EH (cell line): ENCODE results near the gene LRRC3.

Experiments
- DNase-seq: peaks from one replicate; pipeline ENCODE4 v3.0.0-alpha.2; 2015; ENCODE audit warnings: low read depth

LRRC3 gene

DNA sequence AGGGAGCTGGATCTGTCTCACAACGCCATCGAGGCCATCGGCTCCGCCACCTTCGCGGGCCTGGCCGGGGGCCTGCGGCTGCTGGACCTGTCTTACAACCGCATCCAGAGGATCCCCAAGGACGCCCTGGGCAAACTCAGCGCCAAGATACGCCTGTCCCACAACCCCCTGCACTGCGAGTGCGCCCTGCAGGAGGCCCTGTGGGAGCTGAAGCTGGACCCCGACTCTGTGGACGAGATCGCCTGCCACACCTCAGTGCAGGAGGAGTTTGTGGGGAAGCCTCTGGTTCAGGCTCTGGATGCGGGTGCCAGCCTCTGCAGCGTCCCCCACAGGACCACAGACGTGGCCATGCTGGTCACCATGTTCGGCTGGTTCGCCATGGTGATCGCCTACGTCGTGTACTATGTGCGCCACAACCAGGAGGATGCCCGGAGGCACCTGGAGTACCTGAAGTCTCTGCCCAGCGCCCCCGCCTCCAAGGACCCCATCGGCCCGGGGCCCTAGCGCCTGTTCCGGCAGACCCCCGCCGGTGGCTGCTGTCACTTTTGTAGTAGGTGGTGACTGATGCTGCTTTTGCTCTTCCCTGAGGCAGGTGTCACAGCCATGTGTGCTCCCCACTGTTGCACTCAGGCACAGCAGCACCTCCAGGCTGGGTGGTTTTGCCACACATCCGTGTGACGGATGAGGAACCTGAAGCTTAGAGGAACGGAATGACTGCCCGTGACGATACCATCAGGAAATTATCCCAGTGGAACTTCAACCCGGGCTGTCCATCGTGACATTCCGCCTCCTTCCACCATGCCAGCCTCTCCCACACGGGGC is 1.8 kb downstream of the LRRC3 start:
- DNase-seq, result no peak

- no peak for DNase-seq
Measured at GRCh38 chr21:44458971-44459711, 3.8 kb downstream of the LRRC3 start.

GRCh38 chr21:44459712-44460440 is 4.6 kb downstream of the LRRC3 start:
- no peak for DNase-seq

GRCh38 chr21:44460441-44460755 is 5.1 kb downstream of the LRRC3 start:
- no peak for DNase-seq

DNA sequence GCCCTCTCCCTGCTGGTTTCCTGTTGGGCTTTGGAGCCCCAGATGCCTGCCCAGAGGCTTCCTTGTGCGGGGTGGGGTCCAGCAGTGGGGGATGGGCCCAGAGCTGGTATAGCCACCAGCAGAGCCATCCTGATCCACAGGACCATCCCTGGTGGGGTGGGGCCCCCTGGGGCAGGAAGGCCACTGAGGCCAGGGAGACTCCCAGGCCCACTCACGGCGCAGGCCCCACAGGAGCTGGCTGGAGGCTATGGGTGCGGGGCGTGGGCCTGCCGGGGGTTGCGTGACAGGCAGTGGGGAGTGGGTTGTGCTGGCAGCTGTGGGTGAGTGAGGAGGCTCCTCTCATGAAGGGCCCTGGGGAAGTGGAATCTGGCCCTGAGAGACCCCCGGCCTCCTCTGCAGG is 5.7 kb downstream of the LRRC3 start:
- no peak for DNase-seq

DNA sequence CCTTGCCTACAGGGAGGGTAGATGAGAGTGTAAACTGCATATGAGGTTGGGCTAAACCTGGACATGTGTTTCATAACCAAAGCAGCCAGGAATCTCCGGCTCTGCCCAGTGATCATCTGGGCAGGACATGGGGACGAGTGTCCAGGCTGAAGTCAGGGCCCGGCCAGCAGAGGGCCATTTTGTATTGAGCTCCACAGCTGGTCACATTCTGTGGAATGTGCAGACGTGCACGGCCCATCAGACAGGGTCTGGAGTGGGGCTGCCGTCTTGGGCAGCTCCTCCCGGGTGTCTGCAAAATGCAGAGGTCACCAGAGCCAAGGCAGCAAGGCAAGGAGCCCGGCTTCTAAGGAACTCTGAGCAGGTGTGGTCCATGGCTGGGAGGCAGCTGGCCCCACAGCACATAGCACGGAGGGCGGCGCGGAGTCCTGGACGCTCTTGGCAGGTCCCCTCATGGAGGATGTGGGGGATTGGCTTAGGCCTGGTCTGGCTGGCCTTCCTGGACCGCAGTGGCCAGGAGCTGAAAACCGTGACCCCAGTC is 6.2 kb downstream of the LRRC3 start:
- DNase-seq, result no peak

DNA sequence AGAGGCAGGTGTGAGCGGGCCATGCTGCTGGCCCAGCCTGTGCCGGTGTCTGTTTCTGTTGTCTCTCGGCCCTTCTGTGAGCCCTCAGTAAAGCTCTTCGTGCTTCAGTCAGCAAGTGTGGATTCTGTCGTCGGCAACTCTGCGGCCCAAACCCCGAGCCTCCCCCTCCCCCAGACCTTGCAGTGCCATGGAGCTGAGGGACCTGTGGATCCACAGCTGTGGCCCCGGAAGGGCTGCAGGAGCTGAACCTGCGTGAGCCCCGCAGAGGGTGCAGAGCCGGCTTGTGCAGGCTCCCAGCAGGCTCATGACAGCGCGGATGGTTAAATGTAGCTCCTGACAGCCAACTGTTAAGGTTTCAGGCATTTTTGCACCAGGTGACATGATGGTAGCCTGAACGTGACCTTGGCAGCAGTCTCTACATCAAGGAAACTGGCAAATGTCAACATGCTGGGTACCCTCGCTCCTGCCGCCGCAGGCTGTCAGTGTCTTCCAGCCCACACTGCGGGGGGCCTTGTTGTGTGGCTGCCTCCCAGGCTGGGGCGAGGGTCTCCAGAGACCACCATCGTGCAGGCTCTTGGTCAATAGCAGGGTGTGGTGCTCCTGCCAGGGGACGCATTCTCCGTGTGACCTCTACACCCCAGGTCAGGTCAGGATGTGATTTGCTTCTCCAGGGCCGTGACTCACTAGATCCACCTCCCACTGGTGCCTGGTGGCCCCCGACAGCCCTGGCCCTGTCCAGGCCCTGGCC is 7.0 kb downstream of the LRRC3 start:
- DNase-seq, result no peak

DNA sequence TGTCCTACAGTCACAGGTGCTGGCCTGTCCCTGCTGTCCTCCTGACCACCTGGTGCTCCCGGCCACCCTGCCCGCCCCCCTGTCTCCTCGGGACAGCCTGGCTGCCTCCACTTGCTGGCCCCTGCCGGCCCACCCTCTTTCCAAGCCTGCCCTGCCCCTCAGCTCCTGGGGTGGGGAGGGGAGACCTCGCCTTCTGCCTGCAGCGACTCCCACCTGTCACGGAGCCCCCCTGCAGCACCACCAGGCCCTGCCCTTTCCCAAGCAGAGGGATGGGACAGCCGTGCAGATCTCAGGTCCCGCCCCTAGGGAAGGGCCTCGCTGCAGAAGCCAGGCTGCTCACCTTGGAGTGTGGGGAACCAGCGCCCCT is 7.5 kb downstream of the LRRC3 start:
- DNase-seq, result no peak

DNA sequence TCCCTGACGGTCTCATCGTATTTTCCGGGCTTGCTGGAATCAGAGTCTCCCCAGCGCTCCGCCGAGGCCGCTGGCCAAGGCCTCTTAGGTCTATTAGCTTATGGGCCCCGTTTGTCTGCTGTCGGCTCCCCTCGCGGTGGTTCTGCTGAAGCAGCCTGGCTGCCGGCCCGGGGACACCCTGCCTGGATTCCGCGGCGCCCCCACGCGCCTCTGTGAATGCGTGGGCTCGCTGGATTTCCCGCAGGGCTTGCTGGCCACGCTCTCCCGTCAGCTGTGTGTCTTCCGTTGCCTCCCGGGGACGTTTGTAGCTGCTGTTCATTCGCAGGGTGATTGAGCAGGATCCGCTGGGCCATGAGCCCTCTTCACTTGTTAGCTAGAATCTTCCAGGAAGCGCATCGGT is 8.4 kb downstream of the LRRC3 start:
- DNase-seq, result no peak

GRCh38 chr21:44464351-44464750 is 9.0 kb downstream of the LRRC3 start:
- no peak for DNase-seq

DNA sequence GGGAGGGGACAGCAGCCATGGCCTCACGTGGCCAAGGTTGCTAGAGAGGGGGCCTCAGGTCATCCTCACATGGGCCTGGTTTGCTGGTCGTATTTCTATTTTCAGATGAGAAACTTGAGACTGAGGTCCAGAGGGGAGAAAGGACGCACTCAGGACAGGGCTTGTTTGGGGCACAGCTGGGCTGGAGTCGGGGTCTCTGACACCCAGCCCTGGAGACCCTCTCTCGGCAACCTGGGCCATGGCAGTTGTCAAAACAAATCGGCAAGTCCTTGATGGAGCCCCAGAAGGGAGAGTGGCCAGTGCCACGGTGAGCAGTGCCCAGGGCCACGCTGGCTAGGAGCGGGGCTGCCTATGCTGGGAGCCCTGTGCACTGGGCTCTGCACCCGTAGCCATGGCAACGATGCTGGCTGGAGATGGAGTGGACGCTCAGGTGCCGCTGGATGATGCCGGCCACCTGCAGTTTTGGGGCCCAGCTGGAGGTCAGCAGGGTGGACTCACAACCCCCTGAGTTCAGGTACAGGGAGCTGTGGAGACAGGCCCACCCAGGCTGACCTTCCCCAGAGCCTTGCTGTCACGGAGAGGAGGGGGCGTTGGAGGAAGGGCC is 11.1 kb downstream of the LRRC3 start:
- no peak for DNase-seq

DNA sequence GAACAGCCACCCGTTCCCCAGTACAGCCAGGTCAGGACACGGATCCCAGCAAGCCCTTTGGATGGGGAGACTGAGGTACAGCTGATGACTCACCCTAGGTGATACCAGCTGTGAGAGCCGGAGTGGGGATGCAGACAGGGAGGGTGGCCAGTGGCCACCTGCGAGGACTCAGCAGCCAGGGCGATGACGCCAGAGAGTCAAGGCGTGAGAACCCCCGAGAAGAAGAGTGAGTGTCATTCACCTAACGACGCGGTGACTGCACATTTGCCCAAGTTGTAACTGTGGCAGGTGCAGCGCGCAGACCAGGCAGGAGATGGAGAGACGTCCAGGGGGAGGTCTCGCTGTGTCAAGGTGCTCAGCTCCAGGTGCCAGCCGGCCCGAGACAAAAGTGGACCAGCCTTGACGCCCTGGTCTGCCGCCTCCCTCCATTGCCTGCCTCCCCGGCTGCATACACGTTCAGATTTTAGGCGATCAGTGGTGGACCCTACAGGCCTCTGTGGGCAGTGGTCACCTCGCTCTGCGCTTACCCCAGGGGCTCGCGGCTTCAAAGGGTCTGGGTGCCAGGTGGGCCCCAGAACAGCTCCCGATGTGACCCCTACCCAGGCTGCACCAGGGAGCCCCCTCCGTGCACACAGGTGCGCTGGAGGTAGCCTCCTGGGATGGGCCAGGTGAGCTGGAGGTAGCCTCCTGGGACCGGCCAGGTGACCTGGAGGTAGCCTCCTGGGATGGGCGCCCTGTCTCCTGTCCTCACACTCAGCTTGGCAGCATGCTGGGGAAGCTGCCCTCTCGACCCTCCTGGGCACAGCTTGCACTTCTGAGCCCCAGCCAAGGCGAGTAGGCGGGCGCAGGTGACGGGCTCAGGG is 11.9 kb downstream of the LRRC3 start:
- DNase-seq, result no peak

DNA sequence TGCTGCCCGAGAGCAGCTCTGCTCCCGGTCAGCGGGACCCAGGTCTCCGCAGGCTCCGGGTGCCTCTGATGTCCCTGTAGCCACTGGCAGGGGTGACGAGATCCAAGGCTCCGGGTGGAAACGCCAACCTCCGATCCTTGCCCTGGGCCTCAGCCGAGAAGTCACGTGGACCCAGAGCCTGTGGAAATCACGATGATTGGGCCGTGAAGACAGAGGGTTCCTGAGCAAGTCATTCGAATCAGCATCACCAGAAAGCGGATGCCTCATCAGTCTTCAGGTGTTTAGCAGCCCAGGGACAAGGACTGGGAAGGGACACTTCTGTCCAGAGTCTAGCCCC is 12.5 kb downstream of the LRRC3 start:
- DNase-seq, result no peak

DNA sequence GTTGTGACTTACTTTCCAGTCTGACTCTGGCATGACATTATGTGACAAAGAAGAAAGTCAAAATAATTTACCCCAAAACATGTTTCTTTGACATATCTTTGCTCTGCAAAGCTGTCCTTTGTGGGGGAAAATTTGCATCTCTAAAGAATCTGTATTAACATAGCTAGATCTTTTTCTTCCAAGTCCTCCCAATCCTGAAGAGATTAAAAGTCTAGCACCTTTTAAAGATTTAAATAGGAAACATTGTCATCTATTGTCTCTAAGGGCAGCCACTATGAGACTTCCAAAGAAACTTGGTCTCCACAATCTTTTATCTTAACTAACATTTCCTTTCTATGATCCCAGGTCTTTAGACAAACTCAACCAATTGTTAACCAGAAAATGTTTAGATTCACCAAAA is 16.0 kb downstream of the LRRC3 start:
- no peak for DNase-seq

DNA sequence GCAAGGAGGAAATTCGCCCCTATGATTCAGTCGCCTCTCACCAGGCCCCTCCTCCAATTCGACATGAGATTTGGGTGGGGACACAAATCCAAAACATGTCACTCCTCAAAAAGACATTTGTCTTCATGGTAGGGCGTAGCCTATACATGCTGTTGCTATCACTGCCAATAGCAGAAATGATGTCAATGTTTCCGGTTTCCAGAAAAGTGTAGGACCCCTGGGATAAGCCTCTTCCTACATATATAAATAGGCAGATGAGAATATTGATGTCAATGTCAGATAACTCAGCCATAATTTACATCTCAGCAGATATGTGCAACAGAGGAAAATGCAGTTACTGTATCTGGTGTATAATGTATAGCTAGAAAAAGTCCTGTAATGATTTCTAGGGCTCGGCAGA is 16.7 kb downstream of the LRRC3 start:
- no peak for DNase-seq

- DNase-seq, result no peak
Measured at GRCh38 chr21:44473915-44474555, 18.7 kb downstream of the LRRC3 start.

- DNase-seq, result no peak
Measured at GRCh38 chr21:44475266-44475845, 20.0 kb downstream of the LRRC3 start.

DNA sequence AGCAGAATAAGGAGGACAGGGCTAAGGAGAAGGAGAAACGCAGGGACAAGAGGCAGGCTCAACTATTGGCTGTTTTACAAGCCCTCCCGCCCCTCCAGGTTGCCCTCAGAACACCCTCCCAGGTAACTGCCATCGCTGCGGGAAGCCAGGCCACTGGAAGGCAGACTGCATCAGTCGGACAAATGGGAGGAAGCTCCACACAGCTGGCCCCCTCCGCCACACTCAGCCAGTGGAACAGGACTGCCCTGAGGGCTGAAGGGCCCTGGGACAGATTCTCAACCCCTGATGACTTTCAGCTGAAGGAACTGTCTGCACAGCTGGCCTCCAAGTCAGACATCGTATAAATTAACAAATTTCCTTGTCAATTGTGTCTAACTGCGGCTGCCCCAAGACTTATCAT is 21.8 kb downstream of the LRRC3 start:
- no peak for DNase-seq

DNA sequence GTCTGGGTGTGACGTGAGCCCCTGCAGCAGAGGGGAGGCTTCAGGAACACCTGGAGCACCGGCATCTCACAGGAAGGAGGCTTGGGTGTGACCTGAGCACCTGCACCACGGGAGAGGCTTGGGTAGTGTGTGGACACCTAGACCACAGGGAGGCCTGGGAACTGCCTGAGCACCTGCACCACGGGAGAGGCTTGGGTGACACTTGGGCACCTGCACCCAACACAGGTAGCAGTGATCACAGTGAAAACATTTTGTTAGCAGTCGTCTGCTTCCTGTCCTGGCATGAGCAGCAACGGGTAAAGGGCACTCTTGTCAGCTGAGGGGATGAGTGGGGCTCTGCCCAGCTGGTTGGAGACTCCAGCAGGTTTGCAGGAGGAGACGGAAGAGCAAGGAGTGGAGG is 22.4 kb downstream of the LRRC3 start:
- DNase-seq, result no peak
